ENCODE results near the gene C14orf132. TPM values are rescaled to one million over a fixed set of nuclear protein-coding genes. Genes with fewer than 3 reads are reported as not detected.
A peak's percentile ranks its signal among the peaks of the same experiment; 100 is the strongest.

The C14orf132 gene
- total RNA-seq, 4 donors from 2014 or later = 28.3 to 78.3 (median 59.2) TPM

DNA sequence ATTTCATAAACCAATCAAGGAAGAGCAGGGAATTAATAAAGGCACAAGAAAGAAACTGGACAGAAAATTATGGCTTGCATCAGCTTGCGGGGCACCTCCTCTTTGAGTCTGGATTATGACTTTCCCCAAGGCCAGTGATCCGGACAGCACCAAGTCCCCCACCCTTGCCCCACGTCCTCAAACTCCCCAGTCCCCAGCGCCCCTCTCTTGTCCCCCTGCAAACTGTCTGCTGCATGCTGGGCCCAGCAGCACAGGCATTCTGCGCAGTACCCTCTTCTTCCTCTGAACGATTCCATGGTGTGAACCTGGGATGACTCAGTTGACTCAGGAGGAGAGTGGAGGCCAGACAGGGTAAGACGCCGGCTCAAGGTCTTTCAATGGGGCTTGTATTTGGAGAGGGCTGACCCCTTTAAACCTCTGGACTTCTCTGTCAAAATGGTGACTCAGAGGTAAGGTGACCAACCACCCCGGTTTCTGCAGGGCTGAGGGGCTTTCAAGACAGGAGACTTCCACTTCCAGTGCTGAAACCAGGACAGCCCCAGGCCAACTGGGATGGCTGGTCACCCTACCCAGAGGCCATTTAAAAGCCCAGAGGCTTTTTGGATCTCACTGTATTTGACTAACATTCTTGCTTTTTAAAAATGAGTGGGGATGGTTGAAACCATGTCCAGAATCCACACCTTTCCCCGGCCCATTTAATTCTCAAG is 13.5 kb downstream of the C14orf132 start:
- no peak overlapping the region for H3K4me3 ChIP-seq
- H3K36me3 ChIP-seq = peaks cover 0 to 10% (median under 1%) of the 10 kb centered on the region in 4 donors
- TF ChIP-seq POLR2A (IDR thresholded peaks at IDR 0.05; ENCODE audit: low read depth) (no peak), EP300 (IDR thresholded peaks at IDR 0.05) (no peak), POLR2AphosphoS5 (IDR thresholded peaks at IDR 0.05) (no peak)
- TF ChIP-seq, protein P1, sequence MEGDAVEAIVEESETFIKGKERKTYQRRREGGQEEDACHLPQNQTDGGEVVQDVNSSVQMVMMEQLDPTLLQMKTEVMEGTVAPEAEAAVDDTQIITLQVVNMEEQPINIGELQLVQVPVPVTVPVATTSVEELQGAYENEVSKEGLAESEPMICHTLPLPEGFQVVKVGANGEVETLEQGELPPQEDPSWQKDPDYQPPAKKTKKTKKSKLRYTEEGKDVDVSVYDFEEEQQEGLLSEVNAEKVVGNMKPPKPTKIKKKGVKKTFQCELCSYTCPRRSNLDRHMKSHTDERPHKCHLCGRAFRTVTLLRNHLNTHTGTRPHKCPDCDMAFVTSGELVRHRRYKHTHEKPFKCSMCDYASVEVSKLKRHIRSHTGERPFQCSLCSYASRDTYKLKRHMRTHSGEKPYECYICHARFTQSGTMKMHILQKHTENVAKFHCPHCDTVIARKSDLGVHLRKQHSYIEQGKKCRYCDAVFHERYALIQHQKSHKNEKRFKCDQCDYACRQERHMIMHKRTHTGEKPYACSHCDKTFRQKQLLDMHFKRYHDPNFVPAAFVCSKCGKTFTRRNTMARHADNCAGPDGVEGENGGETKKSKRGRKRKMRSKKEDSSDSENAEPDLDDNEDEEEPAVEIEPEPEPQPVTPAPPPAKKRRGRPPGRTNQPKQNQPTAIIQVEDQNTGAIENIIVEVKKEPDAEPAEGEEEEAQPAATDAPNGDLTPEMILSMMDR (IDR thresholded peaks at IDR 0.05) = no peak
- DNase-seq (ENCODE audit: extremely low spot score) = no peak
- peaks cover 13 to 56% (median 53%) of the 10 kb centered on the region in 4 donors for H3K4me1 ChIP-seq
- H3K27ac ChIP-seq (replicated peaks in 1 of 4) = peak overlapping the region; percentile 80 to 88 (median 84)
- H3K27me3 ChIP-seq = no peaks in the 10 kb centered on the region
- 87% methylated on average over 10 of the region's 10 CpGs for WGBS
- intact Hi-C loops (cut with DNase I) = no loop called here
- H3K9me3 ChIP-seq = no peaks in the 10 kb centered on the region

DNA sequence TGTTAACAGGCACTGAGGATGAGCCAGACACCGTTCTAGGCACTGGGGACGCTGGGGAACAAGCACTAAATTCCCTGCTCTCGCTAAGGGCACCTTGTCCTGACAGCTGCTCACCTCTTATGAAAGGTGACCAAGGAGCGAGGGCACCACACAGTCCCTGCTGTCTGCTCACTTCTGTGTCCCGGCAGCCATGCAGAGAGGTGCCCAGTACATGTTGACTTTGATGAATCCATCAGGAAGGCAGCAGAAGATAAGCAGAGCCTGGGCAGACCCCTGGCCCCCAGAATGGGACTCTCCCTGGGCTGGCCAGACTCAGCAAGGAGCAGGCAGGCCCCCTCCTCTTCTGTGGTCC is 14.1 kb downstream of the C14orf132 start:
- no peak for DNase-seq (ENCODE audit: extremely low spot score)
- H3K36me3 ChIP-seq = peaks cover 0 to 10% (median 3%) of the 10 kb centered on the region in 4 donors
- intact Hi-C loops (cut with DNase I) = no loop called here
- H3K9me3 ChIP-seq = no peaks in the 10 kb centered on the region
- no peak for TF ChIP-seq POLR2A (IDR thresholded peaks at IDR 0.05; ENCODE audit: low read depth)
- TF ChIP-seq, protein P1 (IDR thresholded peaks at IDR 0.05) = no peak
- TF ChIP-seq EP300 (IDR thresholded peaks at IDR 0.05) = no peak
- no peak for TF ChIP-seq POLR2AphosphoS5 (IDR thresholded peaks at IDR 0.05)
- WGBS = 84% methylated on average over 5 of the region's 5 CpGs
- H3K27ac ChIP-seq (replicated peaks in 1 of 4) = peak overlapping the region; percentile 80 to 88 (median 84)
- H3K4me1 ChIP-seq = peaks cover 13 to 56% (median 53%) of the 10 kb centered on the region in 4 donors
- H3K4me3 ChIP-seq = no peak overlapping the region
- no peaks in the 10 kb centered on the region for H3K27me3 ChIP-seq

DNA sequence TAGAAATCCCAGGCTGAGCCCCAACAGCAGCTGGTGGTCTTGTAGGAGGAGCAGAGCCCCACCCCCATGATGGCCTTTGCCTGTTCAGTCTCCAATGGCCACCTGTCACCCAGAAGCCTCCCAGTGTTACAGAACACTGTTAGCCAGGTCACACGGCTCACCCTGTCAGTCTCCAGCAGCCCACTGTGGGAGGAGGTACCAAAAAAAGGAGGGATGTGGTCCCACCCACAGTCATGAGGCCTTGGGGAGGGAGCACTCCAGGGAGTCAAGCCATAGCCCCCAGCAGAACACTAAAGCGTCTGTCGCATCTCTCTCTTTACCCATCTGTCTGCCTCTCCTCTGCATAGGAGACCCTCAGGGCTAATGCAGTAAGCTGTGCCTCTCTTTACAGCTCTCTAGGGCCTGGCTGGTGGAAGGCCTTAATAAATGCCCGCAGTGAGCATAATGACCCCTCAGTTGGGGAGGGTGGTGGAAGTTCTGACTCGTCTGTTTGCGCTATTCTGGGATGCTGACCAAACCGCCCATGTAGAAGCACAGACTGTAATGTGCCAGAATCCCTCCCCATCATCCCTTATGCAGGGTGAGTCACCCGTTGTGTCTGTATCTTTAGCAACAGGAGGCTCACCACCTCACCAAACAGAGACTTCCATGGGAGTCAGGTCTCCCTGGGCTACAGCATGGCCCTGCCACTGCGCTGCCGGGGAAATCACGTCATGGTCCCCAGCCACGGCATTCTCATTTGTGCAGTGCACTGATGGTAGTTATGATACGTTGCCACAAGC is 14.6 kb downstream of the C14orf132 start:
- no peak for DNase-seq (ENCODE audit: extremely low spot score)
- intact Hi-C loops (cut with DNase I) = no loop called here
- Histone ChIP-seq H3K36me3 (peaks cover 0 to 10% (median 4%) of the 10 kb centered on the region in 4 donors), H3K27me3 (no peaks in the 10 kb centered on the region), H3K9me3 (no peaks in the 10 kb centered on the region), H3K4me3 (no peak overlapping the region), H3K4me1 (peaks cover 13 to 56% (median 53%) of the 10 kb centered on the region in 4 donors), H3K27ac (replicated peaks in 1 of 4) (peak overlapping the region; percentile 80 to 88 (median 84))
- WGBS = 48% methylated on average over 11 of the region's 13 CpGs
- TF ChIP-seq EP300 (IDR thresholded peaks at IDR 0.05) = peak; percentile 84
- TF ChIP-seq, protein P1 (IDR thresholded peaks at IDR 0.05) = no peak
- peak; percentile 88 to 91 for TF ChIP-seq POLR2AphosphoS5 (IDR thresholded peaks at IDR 0.05)

DNA sequence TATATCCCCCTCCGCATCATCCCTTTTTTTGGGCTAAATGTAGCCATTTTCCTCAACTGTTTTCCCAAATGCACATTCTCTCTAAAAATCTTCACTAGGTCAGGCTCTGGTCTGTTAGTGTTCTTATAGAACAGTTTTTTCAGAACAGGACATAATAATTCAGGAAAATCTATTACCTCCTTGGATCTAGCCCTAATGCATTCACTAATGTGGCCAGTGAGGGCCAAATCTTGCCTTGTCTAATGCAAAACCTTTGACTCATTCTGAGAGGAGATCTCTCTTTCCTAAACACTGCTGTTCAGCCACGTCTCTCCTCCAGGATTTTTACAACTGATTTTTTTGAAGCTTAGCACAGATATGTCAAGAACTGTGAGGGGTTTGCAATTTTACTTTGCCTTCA is 15.5 kb downstream of the C14orf132 start:
- no peak overlapping the region for H3K4me3 ChIP-seq
- H3K36me3 ChIP-seq = peaks cover 0 to 10% (median 4%) of the 10 kb centered on the region in 4 donors
- H3K4me1 ChIP-seq = peaks cover 13 to 56% (median 52%) of the 10 kb centered on the region in 4 donors
- no peak for DNase-seq (ENCODE audit: extremely low spot score)
- no peaks in the 10 kb centered on the region for H3K9me3 ChIP-seq
- WGBS = 81% methylated on average over 2 of the region's 2 CpGs
- H3K27ac ChIP-seq (replicated peaks in 1 of 4) = peak overlapping the region; percentile 80 to 88 (median 84)
- TF ChIP-seq, protein P1 (IDR thresholded peaks at IDR 0.05) = no peak
- TF ChIP-seq POLR2AphosphoS5 (IDR thresholded peaks at IDR 0.05) (no peak), POLR2A (IDR thresholded peaks at IDR 0.05; ENCODE audit: low read depth) (no peak), EP300 (IDR thresholded peaks at IDR 0.05) (no peak)
- intact Hi-C loops (cut with DNase I) = no loop called here
- H3K27me3 ChIP-seq = no peaks in the 10 kb centered on the region

All from esophagus muscularis mucosa (tissue), 4 donors.